Measurements from ENCODE around the gene PDE2A.
A peak's percentile ranks its signal among the peaks of the same experiment; 100 is the strongest.

PDE2A gene

DNA sequence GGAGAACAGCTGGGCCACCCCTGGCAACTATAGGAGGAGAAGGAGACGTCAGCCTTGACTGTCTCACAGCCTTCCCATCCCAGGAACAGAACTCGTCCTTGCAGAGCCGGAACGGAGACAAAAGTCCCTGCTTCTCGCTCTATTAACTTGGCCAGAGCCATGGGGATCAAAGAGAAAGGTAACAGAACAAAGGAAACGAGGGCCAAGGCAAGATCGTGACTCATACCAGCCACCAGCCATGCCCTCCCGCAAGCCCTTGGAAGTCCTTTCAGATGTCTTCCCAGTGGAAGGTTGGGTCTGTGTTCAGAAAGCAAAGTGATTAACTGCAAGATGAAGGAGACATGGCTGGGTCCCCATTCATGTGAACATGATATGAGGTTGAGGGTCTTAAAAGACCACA lies 64.7 kb downstream of the PDE2A start:
- DNase-seq (ENCODE audit: low spot score): no peak

DNA sequence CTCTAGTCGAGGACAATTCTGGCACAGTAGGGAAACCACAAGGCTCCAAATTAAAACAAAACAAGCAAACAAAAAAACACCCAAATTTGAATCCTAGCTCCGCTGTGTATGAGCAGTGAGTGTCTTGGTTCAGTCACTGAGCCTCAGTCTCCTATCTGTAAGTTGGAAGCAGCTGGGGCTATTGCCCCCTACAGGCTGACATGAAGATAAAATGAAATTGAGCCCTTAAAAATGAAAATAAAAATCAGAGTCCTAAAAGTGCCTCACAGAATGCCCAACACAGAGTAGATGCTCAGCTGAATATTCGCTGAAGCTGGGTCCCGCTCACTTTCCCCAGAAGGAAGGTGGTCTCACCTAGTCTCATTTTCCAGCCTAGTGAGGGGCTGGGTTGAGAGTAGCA lies 65.2 kb downstream of the PDE2A start:
- no peak for DNase-seq (ENCODE audit: low spot score)

DNA sequence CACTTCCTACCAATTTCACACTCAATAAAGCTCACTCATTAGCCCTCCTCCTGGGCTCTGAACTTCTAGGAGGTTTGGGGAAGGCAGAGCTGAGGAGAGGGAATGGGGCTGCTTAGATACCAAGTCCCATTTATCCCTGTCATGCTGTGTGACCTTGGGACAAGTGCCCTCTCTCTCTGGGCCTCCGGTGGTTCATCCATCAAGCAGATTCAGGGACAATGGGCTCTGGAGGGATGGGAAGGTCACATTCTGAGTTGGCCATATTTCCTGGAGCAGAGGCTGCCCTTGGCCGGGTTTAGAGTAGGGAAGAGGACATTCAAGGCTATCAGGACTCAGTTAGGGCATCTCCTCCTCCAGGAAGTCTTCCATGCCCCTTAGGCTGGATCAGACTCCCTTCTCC lies 66.7 kb downstream of the PDE2A start:
- no peak for DNase-seq (ENCODE audit: low spot score)

DNA sequence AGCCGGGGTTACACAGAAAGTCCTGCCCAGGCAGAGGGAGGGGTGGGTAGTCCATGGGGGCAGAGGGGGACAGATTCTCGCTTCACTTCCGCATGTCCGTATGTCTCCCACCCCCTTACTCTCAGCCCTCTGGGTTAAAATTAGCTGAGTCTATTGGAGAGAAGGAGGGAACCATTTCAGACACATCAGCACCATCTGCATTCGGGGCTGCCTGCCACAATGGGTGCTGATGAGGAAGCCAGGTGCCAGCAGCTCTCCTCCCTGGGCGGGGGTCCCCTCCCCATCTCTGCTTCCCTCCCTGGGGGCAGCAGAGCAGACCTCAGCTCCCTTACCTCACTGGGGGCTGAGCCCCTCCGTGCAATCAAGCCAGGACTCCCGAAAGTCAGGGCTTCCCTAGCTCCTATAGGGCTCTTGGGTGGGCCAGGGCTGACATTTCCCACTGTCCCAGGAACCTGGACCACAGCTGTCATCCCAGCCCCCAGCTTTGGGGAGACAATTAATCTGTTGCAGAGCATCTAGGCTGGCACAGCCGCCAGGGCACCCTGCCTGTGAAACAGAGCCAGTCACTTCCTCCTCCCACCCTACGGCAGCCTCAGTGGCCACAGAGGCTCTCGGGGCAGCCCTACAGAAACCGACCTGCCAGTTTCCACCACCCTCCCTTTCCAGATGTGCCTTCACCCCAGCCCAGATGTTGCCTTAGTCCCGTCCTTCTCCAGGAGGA lies 67.3 kb downstream of the PDE2A start:
- DNase-seq (ENCODE audit: low spot score): no peak

DNA sequence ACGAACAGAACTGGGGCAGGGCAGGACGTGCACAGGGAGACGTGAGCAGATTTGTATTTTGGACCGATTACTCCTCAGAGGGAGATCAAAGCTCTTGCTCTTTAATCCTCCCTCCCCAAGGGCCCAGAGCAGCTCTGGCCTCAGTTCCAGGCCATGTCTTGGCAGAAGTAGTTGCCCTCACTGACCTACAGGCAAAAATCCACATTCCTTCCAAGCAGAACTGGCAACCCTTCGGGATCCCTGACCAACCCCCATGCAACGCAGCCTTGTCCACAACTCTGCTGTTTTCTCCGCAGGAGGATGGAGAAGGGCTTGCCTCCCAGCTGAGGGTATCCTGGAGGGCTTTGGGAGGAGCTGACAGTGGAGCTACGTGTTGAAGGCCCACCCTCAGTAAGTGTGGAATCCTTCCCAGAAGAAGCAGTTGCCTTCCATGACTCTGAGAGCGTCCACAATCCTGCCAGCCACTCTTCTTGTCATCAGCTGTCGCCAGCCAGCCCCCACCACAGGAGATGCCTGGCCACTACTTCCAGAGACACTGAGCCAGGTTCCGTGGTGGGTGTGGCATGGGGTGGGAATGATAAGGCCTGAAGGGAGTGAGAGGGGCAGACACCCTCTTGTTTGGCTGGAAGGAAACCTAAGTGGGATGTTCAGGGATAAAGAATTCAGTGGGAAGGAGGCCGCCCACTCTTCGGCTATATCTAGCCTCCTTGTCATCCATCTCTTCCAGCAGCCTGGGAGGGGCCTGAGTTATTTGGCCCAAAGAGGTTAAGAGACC lies 68.1 kb downstream of the PDE2A start:
- no peak for DNase-seq (ENCODE audit: low spot score)

DNA sequence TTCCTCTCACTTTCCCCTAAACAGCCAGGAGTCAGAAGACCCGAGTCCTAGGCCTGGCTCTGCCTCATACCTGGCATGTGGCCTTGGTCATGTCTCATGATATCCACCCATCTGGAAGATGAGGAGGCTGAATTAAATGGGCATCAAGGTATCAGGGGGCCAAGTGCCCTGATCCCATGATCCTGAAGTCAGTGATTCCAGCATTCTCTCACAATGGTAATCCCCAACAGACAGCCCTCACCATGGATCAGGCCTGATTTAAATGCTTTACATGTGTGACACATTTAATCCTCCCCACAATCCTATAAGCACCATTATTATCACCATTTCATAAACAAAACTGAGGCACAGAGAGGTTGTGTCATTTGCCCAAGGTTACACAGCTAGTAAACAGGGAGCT lies 70.0 kb downstream of the PDE2A start:
- no peak for DNase-seq (ENCODE audit: low spot score)

DNA sequence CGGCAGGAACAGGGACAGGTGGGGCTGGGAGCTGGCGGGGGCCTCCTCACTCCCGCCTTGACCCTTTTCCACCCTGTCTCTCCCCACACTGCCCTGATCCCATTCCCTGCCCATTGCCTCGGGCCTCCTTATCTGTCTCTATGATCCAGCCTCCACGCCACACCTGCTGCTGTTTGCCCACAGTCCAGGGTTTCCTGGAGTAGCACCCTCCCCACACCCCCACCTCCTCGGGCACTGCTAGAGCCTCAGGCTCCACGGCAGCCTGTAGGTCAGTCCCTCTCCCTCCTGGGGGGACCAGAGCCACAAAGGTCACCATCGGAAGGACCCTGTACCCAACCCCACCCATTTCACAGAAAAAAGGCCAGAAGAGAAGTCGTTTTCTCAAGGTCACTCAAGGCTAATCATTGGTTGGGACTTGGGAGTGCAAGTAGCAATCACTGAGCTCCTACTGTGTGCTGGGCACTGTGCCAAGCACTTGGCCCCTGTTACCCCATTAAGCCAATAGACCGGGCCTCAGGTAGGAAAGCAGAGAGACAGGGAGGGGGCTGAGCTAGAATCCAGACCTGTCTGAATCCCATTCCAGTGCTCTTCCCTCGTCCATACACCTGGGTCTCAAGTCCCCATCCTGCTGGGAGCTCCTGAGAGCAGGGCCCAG lies 71.8 kb downstream of the PDE2A start:
- DNase-seq (ENCODE audit: low spot score): no peak

DNA sequence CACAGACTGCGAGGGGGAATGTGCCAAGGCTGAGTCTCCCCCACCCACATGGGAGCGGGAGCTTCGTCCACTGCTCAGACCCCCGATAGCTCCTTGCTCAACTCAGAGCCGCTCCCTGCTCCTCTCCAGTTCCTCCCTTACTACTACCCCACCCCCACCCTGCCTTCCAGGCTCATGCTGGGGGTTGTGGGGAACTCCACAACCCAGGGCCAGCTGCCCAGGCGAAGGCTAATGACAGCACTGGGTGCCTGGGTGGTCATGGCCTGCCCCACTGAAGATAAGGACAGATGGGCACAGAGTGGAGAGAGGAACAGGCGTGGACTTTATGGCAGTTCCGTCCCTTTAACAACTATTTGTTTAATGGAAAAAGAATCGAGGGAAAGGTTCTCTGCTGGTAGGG lies 73.7 kb downstream of the PDE2A start:
- DNase-seq (ENCODE audit: low spot score): no peak

DNA sequence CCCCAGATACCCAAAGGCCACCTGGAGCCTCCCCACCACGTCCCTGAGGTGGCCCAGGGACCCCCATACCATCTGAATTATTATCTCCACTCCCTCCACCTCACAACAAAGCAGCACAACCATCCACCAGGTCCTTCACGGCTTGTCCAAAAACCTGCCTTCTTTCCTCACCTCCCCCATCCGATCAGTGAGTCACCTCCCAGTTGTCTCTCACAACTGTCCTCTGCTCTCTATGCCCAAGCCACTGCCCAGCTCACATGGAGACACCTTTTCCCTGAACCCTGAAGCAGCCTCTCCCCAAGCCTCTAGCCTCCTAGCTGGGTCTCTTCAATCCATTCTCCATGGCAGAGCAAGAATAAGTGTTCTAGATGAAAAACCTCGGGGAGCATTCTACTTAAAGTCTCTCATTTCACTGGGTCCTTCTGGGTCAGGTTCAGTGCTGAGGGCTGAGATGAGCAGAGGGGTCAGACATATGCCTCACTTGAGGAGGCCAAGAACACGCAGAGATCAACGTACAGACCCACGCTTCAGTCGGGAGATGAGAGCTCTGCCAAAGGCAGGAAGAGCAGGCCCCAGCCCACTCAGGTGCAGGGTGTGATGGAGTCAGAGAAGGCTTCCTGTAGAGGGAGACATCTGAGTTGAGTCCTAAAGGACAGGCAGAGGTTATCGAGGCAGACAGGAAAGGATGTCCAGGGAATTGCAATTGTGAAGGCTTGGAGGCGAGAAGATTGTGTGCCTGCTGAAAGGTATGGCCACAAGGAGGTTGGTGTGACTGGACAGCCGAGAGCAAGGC lies 74.7 kb downstream of the PDE2A start:
- no peak for DNase-seq (ENCODE audit: low spot score)

DNA sequence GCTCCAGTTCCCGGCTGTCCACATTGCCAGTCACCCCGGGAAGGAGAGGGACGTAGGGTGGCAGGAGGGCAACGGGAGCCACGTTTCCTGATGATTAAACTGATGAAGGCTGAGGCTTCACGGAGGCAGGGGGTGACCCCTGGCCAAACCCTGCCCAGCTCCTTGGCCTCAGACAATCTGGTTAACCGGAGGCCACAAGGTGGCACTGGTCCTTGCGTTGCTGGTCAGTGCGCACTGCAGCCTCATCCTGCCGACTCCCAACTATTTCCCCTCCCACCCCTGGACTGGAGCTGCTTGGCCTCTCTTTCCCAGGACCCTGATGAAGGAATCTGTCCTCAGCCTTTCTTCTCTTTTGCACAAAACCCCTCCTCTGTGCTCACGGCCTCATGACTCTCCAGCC lies 75.3 kb downstream of the PDE2A start:
- DNase-seq (ENCODE audit: low spot score): peak; percentile 50

DNA sequence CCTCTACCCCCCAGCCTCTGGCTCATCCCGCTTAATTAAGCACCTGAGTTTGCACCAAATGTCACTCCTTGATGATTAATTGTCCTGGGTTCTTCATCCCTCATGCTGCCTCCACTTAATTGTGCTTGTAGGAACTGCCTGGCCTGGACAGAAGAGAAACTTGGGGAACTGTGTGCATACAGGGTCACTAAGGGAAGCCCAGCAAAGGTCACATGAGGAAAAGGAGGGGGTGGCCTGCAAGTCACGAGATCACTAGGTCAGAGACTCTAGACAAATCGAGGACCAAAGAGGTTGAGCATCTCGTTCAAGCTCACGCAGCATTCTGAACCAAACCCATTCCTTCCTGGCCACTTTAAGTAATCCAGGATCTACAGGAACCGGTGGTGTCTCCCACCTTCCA lies 75.8 kb downstream of the PDE2A start:
- no peak for DNase-seq (ENCODE audit: low spot score)

DNA sequence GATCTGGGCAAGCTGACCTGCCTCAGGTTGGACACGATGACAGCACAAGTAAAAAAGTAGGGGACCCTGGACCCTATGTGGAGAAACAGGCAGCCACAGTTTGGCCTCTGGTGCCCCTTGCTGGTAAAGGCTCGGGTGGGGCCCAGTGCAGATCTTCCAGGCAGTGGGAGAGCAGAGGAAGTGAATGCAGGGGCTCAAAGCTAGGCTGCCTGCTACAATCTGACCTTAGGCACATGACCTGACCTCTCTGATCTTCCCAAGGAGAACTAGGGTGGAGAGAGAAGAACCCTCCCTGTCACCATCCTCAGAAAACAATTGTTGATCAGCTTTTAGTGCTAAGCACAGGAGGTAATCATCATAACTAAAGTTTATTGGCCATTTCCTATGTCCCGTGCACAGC lies 76.5 kb downstream of the PDE2A start:
- DNase-seq (ENCODE audit: low spot score): no peak

DNA sequence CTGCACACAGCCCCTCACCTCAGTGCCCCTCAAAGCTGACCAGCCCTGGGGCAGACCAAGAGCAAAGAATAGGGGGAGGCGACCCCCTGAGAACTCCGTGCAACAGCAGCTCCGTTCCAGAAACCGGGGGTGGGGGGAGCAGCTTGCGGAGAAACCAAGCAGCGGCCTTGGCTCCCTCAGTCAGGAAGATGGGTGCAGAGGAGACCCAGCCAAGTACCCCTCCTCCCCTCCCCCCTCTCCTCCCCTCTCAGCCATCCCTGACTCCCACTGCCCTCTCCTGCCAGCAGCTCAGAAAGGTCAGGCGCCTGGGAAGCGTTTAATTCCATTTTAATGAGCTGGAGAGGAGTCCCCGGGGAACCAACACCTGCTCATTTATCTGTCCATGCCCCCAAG lies 78.9 kb downstream of the PDE2A start:
- no peak for DNase-seq (ENCODE audit: low spot score)

DNA sequence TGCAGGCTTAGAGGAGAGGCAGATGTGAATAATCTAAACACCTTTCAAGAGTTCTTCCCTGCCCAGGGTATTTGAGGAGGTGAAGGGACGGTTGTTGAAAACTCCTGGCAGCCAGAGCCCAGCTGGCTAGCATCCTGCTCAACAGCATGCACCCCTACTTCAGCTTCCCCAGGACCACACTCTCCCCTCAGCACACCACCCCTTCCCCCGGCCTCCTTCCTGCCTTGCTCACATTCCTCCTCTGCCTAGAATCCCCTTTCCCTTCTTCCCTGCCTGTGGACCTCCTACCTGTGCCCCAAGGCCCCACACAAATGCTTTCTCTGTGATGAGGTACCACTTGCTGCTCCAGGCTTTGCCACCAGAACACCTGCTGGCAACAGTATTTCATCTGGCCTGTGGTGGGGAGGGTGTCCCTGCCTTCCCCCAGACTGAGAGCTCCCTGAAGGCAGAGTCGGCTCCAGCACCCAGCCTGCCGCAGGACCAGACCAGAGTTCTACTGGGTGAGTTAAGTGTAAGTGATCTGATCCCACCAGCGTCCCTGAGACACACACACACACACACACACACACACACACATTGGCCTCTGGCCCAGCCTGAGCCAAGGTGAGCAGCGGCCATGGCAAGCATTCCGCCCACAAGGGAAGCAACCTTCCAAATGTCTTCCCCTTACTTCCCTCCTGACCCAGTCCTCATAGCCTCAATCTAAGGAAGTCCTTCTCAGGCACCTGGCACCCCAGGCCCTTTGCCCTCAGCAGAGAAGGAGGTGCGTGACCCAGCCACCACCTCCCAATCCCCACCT lies 79.5 kb downstream of the PDE2A start:
- DNase-seq (ENCODE audit: low spot score): no peak

DNA sequence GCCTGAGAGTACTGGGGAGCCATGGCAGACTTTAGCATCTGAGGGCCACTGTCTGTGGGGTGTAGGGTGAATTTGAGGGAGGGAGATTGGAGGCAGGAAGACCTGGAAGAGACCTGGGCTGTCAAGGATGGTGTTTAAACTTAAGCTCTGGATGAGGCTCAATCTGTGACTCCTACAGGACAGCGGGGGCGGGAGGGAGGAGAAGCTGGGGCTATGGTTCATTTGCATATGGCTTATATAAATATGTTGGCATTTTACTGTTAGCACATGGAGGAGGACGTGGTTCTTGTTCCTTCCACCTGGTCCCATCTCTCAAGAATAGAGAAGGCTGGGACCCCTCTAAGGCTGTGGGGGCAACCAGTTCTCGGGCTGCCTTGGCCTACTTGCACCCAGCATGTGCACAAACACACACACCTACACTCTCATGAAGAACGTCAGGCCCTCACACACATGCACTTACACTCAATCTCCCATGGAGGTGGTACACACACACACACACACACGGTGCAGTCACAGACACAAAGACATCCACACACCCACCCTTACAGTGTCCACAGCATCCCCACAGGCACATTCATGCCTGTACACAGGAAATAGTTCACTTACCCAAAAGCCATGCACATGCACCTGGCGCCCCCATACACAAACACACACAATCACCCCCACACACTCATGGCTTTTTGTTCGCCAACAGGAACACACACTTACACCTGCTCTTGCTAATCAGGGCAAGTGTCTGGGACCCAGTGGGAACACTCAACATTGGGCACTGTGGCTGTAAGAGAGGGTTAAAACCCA lies 81.3 kb downstream of the PDE2A start:
- no peak for DNase-seq (ENCODE audit: low spot score)

DNA sequence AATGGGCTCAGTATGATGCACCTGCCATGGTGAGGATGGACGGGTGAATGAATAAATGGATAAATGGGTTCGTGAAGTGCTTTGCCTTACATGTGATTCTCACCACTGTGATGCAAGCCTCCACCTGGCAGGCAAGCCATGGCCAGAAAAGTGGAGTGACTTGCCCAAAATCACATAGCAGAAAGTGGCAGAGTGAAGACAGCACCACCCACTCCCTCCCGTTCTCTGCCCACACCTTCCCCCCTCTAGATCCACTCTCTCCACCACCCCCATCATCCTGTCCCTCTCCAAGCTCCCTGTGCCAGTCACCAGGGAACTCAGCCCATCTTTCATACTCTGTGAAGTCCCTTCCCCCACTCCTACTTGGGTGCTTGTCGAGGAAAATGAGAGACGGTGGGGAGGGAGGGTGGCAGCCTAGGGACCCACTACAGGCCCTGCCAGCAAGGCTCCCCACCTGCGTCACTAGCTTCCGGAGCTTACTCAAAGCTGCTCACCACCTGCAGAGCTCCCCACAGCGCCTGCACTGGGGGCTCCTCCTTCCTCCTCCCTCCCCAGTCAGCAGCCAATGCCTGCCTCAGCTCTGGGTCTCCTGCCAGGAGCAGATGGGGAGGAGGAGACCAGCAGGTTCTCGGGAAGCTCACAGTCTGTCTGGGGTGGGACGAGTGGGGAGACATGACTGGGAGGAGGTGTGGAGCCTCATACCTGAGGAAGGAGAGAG lies 82.3 kb downstream of the PDE2A start:
- peak; percentile 87 for DNase-seq (ENCODE audit: low spot score)

DNA sequence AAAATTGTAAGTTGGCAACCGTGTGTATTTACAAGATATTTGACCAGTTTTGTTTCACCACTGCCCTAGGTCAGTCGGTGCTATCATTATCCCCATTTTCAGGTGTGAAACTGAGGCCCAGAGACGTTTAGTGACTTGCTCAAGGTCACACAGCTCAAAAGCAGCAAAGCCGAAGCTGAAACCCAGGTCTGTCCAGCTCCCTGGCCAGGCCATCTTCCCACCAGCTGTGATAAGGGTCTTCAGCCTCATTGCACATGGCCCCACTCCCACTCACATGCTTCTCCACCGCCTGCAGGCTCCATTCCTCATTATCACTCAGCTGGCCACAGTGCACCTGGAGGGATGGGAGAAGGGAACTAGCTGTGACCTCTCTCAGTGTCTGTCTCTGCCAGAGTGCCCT lies 83.2 kb downstream of the PDE2A start:
- no peak for DNase-seq (ENCODE audit: low spot score)

DNA sequence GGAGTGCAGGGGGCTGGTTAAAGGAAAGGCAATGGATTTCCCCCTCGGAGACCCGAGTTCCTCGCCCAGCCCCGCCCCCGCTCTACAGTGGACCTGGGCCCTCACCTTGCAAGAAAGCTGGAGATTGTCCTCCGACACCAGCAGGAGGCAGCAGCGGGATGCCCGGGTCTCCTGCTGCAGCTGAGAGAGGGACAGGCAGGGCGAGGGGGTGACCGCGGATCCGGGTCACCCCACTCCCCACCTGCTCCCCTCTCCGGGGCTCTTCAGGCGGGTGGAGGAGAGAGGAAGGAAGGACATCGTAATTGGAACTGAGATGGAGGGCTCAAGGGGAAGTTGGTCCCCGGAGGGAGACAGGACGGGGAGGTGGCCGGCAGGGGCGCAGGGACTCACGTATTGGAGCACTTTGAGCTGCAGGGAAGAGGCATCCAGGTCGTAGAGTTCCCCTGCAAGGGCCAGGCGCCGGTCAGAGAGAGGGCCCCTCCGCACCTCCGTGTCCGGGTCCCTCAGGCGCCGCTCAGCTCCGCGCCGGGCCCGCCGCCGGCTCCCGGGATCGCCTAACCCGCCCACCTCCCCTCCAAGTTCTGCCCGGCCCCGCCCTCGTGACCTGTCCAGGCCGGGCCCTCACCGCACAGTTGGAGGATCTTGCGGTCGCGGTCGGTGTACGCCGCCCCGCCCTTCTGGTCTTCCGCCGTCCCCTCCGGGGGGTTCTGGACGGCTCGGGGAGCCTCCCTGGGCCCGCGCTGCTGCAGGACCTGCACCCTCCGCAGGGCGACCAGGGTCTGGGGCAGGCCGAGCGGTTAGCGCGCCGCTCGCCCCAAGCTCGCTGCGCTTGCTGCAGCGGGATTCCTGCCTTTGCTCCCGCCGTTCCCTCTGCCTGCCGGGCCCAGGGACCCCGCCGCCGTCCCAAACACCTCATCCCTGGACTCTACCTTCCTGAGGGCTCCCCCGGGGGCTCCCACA lies 84.1 kb downstream of the PDE2A start:
- DNase-seq (ENCODE audit: low spot score): no peak

Measured in cerebellar cortex (tissue), 1 donor.